A549 (cell line): Measurements from ENCODE around the gene PELI2. TPM values are rescaled to one million over a fixed set of nuclear protein-coding genes. Genes with fewer than 3 reads are reported as not detected.

Experiments used
- ATOH8 ChIP-seq: fragments of 250-450 bp; sonication (Bioruptor Pico); IDR thresholded peaks from 2 replicates; pipeline ENCODE4 v1.5.0; 2020; ENCODE audit warnings: low read depth, mild to moderate bottlenecking, moderate library complexity
- BCL3 ChIP-seq: fragments of >200 bp; sonication (Bioruptor Twin); formaldehyde crosslinking; IDR thresholded peaks from 3 replicates; pipeline ENCODE4 v1.6.1; 2016
- CEBPB ChIP-seq, 2 experiments: fragments of >200 bp in 1 of 2; sonication (Bioruptor Twin) in 1 of 2; formaldehyde crosslinking in 1 of 2; IDR thresholded peaks; 2 replicates each; pipeline ENCODE4 v1.6.1; 2012 to 2016
- CHD4 ChIP-seq: fragments of 200-600 bp; sonication (generic); IDR thresholded peaks from 2 replicates; pipeline ENCODE4 v1.6.1; 2016; ENCODE audit warnings: antibody characterized with exemption, mild to moderate bottlenecking, borderline replicate concordance
- EHF ChIP-seq: fragments of 250-450 bp; sonication (Bioruptor Pico); IDR thresholded peaks from 2 replicates; pipeline ENCODE4 v1.5.0; 2020; ENCODE audit warnings: mild to moderate bottlenecking
- EHMT2 ChIP-seq: fragments of 200-600 bp; sonication (generic); IDR thresholded peaks from 2 replicates; pipeline ENCODE4 v1.6.1; 2016; ENCODE audit warnings: antibody characterized with exemption, low read depth, mild to moderate bottlenecking, moderate library complexity
- ELK1 ChIP-seq: fragments of 150-350 bp; IDR thresholded peaks from 2 replicates; pipeline ENCODE4 v1.6.1; 2014; ENCODE audit warnings: low read depth, mild to moderate bottlenecking, low read length
- EP300 ChIP-seq, 2 experiments: fragments of >200 bp; sonication (Bioruptor Twin); formaldehyde crosslinking; IDR thresholded peaks; 2 replicates in 1 of 2; 3 replicates in 1 of 2; pipeline ENCODE4 v1.6.1; 2016 to 2017
- FOSB ChIP-seq: fragments of 250-450 bp; sonication (Bioruptor Pico); IDR thresholded peaks from 2 replicates; pipeline ENCODE4 v1.5.0; 2020; ENCODE audit warnings: mild to moderate bottlenecking, moderate library complexity
- FOSL2 ChIP-seq, 2 experiments: fragments of 450-650 bp in 1 of 2; fragments of >200 bp in 1 of 2; sonication (Bioruptor Twin) in 1 of 2; formaldehyde crosslinking; IDR thresholded peaks; 2 replicates each; pipeline versions ENCODE4 v1.5.0 to v1.6.1; 2016 to 2020; ENCODE audit warnings: mild to moderate bottlenecking in 1 of 2, moderate library complexity in 1 of 2
- FOXS1 ChIP-seq: fragments of 250-450 bp; sonication (Bioruptor Pico); IDR thresholded peaks from 2 replicates; pipeline ENCODE4 v1.5.0; 2020; ENCODE audit warnings: mild to moderate bottlenecking, moderate library complexity
- GATA3 ChIP-seq: IDR thresholded peaks from 2 replicates; pipeline ENCODE4 v1.6.1; 2012; ENCODE audit warnings: borderline replicate concordance
- HDAC2 ChIP-seq: fragments of 200-600 bp; sonication (generic); IDR thresholded peaks from 2 replicates; pipeline ENCODE4 v1.6.1; 2016
- HEYL ChIP-seq: fragments of 250-450 bp; sonication (Bioruptor Pico); IDR thresholded peaks from 2 replicates; pipeline ENCODE4 v1.8.0; 2021; ENCODE audit warnings: mild to moderate bottlenecking, moderate library complexity
- HOXA7 ChIP-seq: fragments of 250-450 bp; sonication (Bioruptor Pico); IDR thresholded peaks from 2 replicates; pipeline ENCODE4 v1.5.0; 2020; ENCODE audit warnings: mild to moderate bottlenecking, moderate library complexity
- HOXB13 ChIP-seq: fragments of 250-450 bp; sonication (Bioruptor Pico); IDR thresholded peaks from 2 replicates; pipeline ENCODE4 v1.5.0; 2020; ENCODE audit warnings: low read depth, mild to moderate bottlenecking, moderate library complexity
- HOXB5 ChIP-seq: fragments of 250-450 bp; sonication (Bioruptor Pico); IDR thresholded peaks from 2 replicates; pipeline ENCODE4 v1.5.0; 2020; ENCODE audit warnings: mild to moderate bottlenecking, moderate library complexity
- JUN ChIP-seq, 2 experiments: fragments of >200 bp; sonication (Bioruptor Twin); formaldehyde crosslinking; IDR thresholded peaks; 2 replicates in 1 of 2; 3 replicates in 1 of 2; pipeline ENCODE4 v1.6.1; 2016 to 2017
- JUNB ChIP-seq: fragments of >200 bp; sonication (Bioruptor Twin); formaldehyde crosslinking; IDR thresholded peaks from 2 replicates; pipeline ENCODE4 v1.6.1; 2016
- KDM1A ChIP-seq: fragments of 200-600 bp; sonication (generic); IDR thresholded peaks from 2 replicates; pipeline ENCODE4 v1.6.1; 2016; ENCODE audit warnings: low read depth, mild to moderate bottlenecking
- KDM5A ChIP-seq: fragments of 200-600 bp; sonication (generic); IDR thresholded peaks from 2 replicates; pipeline ENCODE4 v1.6.1; 2016; ENCODE audit warnings: antibody characterized with exemption, mild to moderate bottlenecking
- MAFK ChIP-seq: fragments of 450-650 bp; IDR thresholded peaks from 2 replicates; pipeline ENCODE4 v1.6.1; 2014; ENCODE audit not compliant: partially characterized antibody
- MYC ChIP-seq: IDR thresholded peaks from 2 replicates; pipeline ENCODE4 v1.6.1; 2012; ENCODE audit warnings: mild to moderate bottlenecking, inconsistent platforms, low read length, improper control_type of control experiment, borderline replicate concordance
- NFE2L2 ChIP-seq: fragments of 150-350 bp; conservative IDR thresholded peaks from 2 replicates; pipeline ENCODE4 v1.6.1; 2014; ENCODE audit warnings: low read length
- NPAS2 ChIP-seq: fragments of 250-450 bp; sonication (Bioruptor Pico); IDR thresholded peaks from 2 replicates; pipeline ENCODE4 v1.8.0; 2022; ENCODE audit warnings: mild to moderate bottlenecking, moderate library complexity, borderline replicate concordance
- NR3C1 ChIP-seq: fragments of >200 bp; sonication (Bioruptor Twin); formaldehyde crosslinking; IDR thresholded peaks from 3 replicates; pipeline ENCODE4 v1.6.1; 2017
- POLR2A ChIP-seq: IDR thresholded peaks from 2 replicates; pipeline ENCODE4 v1.6.1; 2012; ENCODE audit warnings: mild to moderate bottlenecking, low read length
- RCOR1 ChIP-seq: fragments of 150-350 bp; IDR thresholded peaks from 2 replicates; pipeline ENCODE4 v1.6.1; 2014; ENCODE audit warnings: antibody characterized with exemption, low read length, low read depth
- RNF2 ChIP-seq: fragments of 200-600 bp; sonication (generic); IDR thresholded peaks from 2 replicates; pipeline ENCODE4 v1.6.1; 2016; ENCODE audit warnings: low read depth, mild to moderate bottlenecking, antibody characterized with exemption, moderate library complexity, borderline replicate concordance
- SMC3 ChIP-seq: fragments of >200 bp; sonication (Bioruptor Twin); formaldehyde crosslinking; IDR thresholded peaks from 3 replicates; pipeline ENCODE4 v1.6.1; 2018; ENCODE audit warnings: inconsistent platforms
- TP53 ChIP-seq: fragments of 250-450 bp; sonication (Bioruptor Pico); IDR thresholded peaks from 2 replicates; pipeline ENCODE4 v1.5.0; 2021; ENCODE audit warnings: mild to moderate bottlenecking, moderate library complexity
- USF2 ChIP-seq: fragments of 450-650 bp; IDR thresholded peaks from 2 replicates; pipeline ENCODE4 v1.6.1; 2014; ENCODE audit warnings: antibody characterized with exemption
- ZC3H11A ChIP-seq: fragments of 450-650 bp; IDR thresholded peaks from 2 replicates; pipeline ENCODE4 v1.6.1; 2014; ENCODE audit warnings: antibody characterized with exemption, mild to moderate bottlenecking
- ZFP36 ChIP-seq: fragments of 450-650 bp; IDR thresholded peaks from 2 replicates; pipeline ENCODE4 v1.6.1; 2014; ENCODE audit warnings: borderline replicate concordance; ENCODE audit not compliant: partially characterized antibody
- ZSCAN20 ChIP-seq: fragments of 250-450 bp; sonication (Bioruptor Pico); IDR thresholded peaks from 2 replicates; pipeline ENCODE4 v1.8.0; 2022; ENCODE audit warnings: mild to moderate bottlenecking, moderate library complexity
- polyA plus RNA-seq, 4 experiments: library from polyadenylated mRNA; depleted of rRNA in 3 of 4; stranded (reverse); fragments of >200 nt; fragmentation: RNase III in 1 of 4; extraction: RNeasy Plus Mini Kit Qiagen cat#74134 plus additional on column Dnase treatment in 1 of 4; gene quantifications; 2 replicates in 3 of 4; 3 replicates in 1 of 4; pipeline ENCODE4 v1.2.3, GENCODE V29; 2011 to 2017
- TF ChIP-seq, protein P1 (sequence below): fragments of >200 bp; sonication (Bioruptor Twin); formaldehyde crosslinking; IDR thresholded peaks from 3 replicates; pipeline ENCODE4 v1.5.1; 2016
- TF ChIP-seq, protein P2 (sequence below): IDR thresholded peaks from 2 replicates; pipeline ENCODE4 v1.6.1; 2012; ENCODE audit warnings: low read depth, borderline replicate concordance
- TF ChIP-seq, protein P3 (sequence below): IDR thresholded peaks from 2 replicates; pipeline ENCODE4 v1.6.1; 2012

The PELI2 gene
- polyA plus RNA-seq, 2 of the 4 experiments (the other 2 are of a cell fraction) = 0.93 to 7.2 TPM

GRCh38 chr14:56339855-56340701, 221.9 kb downstream of the PELI2 start (continued):
- TF ChIP-seq, protein P1, sequence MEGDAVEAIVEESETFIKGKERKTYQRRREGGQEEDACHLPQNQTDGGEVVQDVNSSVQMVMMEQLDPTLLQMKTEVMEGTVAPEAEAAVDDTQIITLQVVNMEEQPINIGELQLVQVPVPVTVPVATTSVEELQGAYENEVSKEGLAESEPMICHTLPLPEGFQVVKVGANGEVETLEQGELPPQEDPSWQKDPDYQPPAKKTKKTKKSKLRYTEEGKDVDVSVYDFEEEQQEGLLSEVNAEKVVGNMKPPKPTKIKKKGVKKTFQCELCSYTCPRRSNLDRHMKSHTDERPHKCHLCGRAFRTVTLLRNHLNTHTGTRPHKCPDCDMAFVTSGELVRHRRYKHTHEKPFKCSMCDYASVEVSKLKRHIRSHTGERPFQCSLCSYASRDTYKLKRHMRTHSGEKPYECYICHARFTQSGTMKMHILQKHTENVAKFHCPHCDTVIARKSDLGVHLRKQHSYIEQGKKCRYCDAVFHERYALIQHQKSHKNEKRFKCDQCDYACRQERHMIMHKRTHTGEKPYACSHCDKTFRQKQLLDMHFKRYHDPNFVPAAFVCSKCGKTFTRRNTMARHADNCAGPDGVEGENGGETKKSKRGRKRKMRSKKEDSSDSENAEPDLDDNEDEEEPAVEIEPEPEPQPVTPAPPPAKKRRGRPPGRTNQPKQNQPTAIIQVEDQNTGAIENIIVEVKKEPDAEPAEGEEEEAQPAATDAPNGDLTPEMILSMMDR = peak; percentile 81
- TF ChIP-seq NR3C1 (no peak), CHD4 (no peak), RNF2 (no peak), JUNB (no peak), KDM5A (no peak), FOXS1 (no peak), HEYL (CRISPR knock-in tag) (no peak), ELK1 (no peak), EHF (CRISPR knock-in tag) (no peak), MYC (no peak), FOSL2 (IDR thresholded peaks at IDR 0.05) (0 out of 2 replicates have a peak, but pooled peaks have one; percentile 17), FOSL2 (CRISPR knock-in tag; IDR thresholded peaks at IDR 0.05) (peak; percentile 71), ZC3H11A (no peak), BCL3 (no peak), EHMT2 (no peak), KDM1A (no peak), EP300 (IDR thresholded peaks at IDR 0.05) (no peak), MAFK (peak; percentile 99), ZFP36 (no peak), NPAS2 (CRISPR knock-in tag) (no peak; the same call in 1 of the 2 replicates), SMC3 (peak; percentile 91), HDAC2 (no peak), FOSB (CRISPR knock-in tag) (no peak), ATOH8 (CRISPR knock-in tag) (no peak), NFE2L2 (peak; percentile 95), HOXB13 (CRISPR knock-in tag) (no peak), POLR2A (no peak), GATA3 (no peak), TP53 (no peak), RCOR1 (no peak), HOXA7 (no peak), HOXB5 (0 out of 2 replicates have a peak, but pooled peaks have one; percentile 24), ZSCAN20 (CRISPR knock-in tag) (no peak), JUN (IDR thresholded peaks at IDR 0.05) (peak in 1 of 2 experiments; percentile 26; a peak in 1 of 5 replicates), USF2 (no peak), CEBPB (IDR thresholded peaks at IDR 0.05) (peak in 1 of 2 experiments; percentile 57; a peak in 2 of 4 replicates)
- TF ChIP-seq, protein P2, sequence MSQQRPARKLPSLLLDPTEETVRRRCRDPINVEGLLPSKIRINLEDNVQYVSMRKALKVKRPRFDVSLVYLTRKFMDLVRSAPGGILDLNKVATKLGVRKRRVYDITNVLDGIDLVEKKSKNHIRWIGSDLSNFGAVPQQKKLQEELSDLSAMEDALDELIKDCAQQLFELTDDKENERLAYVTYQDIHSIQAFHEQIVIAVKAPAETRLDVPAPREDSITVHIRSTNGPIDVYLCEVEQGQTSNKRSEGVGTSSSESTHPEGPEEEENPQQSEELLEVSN = no peak
- TF ChIP-seq, protein P3, sequence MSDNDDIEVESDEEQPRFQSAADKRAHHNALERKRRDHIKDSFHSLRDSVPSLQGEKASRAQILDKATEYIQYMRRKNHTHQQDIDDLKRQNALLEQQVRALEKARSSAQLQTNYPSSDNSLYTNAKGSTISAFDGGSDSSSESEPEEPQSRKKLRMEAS = 0 out of 2 replicates have a peak, but pooled peaks have one; percentile 37
